SU-DHL-6 (cell line): ENCODE results near the gene PAQR6.

Experiments used
- H2AFZ ChIP-seq: fragments of 200-600 bp; sonication (generic); 2 replicates; pipeline ENCODE4 v1.6.1; 2014; ENCODE audit warnings: low read depth, mild to moderate bottlenecking, moderate library complexity, mixed read lengths, antibody characterized with exemption, low read length; ENCODE audit not compliant: severe bottlenecking
- H3F3A ChIP-seq: fragments of 200-600 bp; shearing (Covaris generic); 2 replicates; pipeline ENCODE4 v1.6.0; 2016; ENCODE audit warnings: antibody characterized with exemption, mild to moderate bottlenecking; ENCODE audit not compliant: insufficient read depth
- H3K27ac ChIP-seq: fragments of 200-600 bp; sonication (generic); 2 replicates; pipeline ENCODE4 v1.5.1; 2016; ENCODE audit warnings: low read depth, mild to moderate bottlenecking, low read length, moderate library complexity, mixed read lengths
- H3K27me3 ChIP-seq: fragments of 200-600 bp; sonication (generic), shearing (Covaris generic); 2 replicates; pipeline ENCODE4 v1.6.0; 2014; ENCODE audit warnings: mild to moderate bottlenecking, low read length
- H3K36me3 ChIP-seq: fragments of 200-600 bp; sonication (generic); 2 replicates; pipeline ENCODE4 v1.6.1; 2014; ENCODE audit warnings: mild to moderate bottlenecking, low read length, mixed read lengths
- H3K4me2 ChIP-seq: fragments of 300-600, 200-600 bp; shearing (Covaris generic), sonication (generic); 2 replicates; pipeline ENCODE4 v1.6.0; 2014; ENCODE audit warnings: low read length, low read depth, mild to moderate bottlenecking; ENCODE audit not compliant: poor library complexity, severe bottlenecking
- H3K4me3 ChIP-seq: fragments of 200-600 bp; sonication (generic); 2 replicates; pipeline ENCODE4 v1.5.1; 2014; ENCODE audit warnings: antibody characterized with exemption, low read length, mild to moderate bottlenecking, mixed read lengths; ENCODE audit not compliant: insufficient read depth, poor library complexity, severe bottlenecking
- H3K79me2 ChIP-seq: fragments of 200-600 bp; sonication (generic); 2 replicates; pipeline ENCODE4 v1.6.1; 2014; ENCODE audit warnings: mild to moderate bottlenecking, low read length, moderate library complexity; ENCODE audit not compliant: insufficient read depth
- H3K9ac ChIP-seq: fragments of 200-600 bp; sonication (generic); 2 replicates; pipeline ENCODE4 v1.7.0; 2014; ENCODE audit warnings: mild to moderate bottlenecking, low read length
- H3K9me2 ChIP-seq: fragments of 200-600 bp; sonication (generic); replicated peaks from 2 replicates; pipeline ENCODE4 v1.6.1; 2014; ENCODE audit warnings: low read length; ENCODE audit not compliant: insufficient read depth
- H3K9me3 ChIP-seq: fragments of 200-600 bp; sonication (generic); 2 replicates; pipeline ENCODE4 v1.6.1; 2014; ENCODE audit warnings: low read length, mixed read lengths; ENCODE audit not compliant: insufficient read depth
- H4K20me1 ChIP-seq: fragments of 200-600 bp; sonication (generic); 2 replicates; pipeline ENCODE4 v1.6.1; 2014; ENCODE audit warnings: low read depth, mild to moderate bottlenecking, antibody characterized with exemption, low read length, moderate library complexity, mixed read lengths
- CTCF ChIP-seq: fragments of 200-600 bp; sonication (generic); IDR thresholded peaks from one replicate; pipeline ENCODE4 v1.5.1; 2017; ENCODE audit warnings: antibody characterized with exemption, mild to moderate bottlenecking, low read length, moderate library complexity; ENCODE audit not compliant: insufficient read depth, poor library complexity, severe bottlenecking
- EZH2phosphoT487 ChIP-seq: fragments of 200-600 bp; sonication (generic), shearing (Covaris generic); conservative IDR thresholded peaks from 2 replicates; pipeline ENCODE4 v1.6.1; 2018; ENCODE audit warnings: mild to moderate bottlenecking, antibody characterized with exemption, low read length, moderate library complexity, mixed read lengths

The PAQR6 gene

GRCh38 chr1:156249593-156249992 lies 1.7 kb upstream of the PAQR6 start:
- Histone ChIP-seq H3K36me3 (no peaks in the 10 kb centered on the region), H3K4me2 (no peak overlapping the region), H3F3A (no peaks in the 10 kb centered on the region), H3K4me3 (no peak overlapping the region), H4K20me1 (no peaks in the 10 kb centered on the region), H3K79me2 (no peaks in the 10 kb centered on the region), H3K27ac (no peak overlapping the region), H3K9me2 (no peaks in the 10 kb centered on the region), H3K27me3 (no peaks in the 10 kb centered on the region), H3K9ac (no peak overlapping the region), H3K9me3 (no peaks in the 10 kb centered on the region), H2AFZ (no peak overlapping the region)
- TF ChIP-seq CTCF (no peak), EZH2phosphoT487 (no peak)

- Histone ChIP-seq H2AFZ (no peak overlapping the region), H3K4me2 (no peak overlapping the region), H3K4me3 (no peak overlapping the region), H3K9ac (no peak overlapping the region), H3K9me2 (no peaks in the 10 kb centered on the region), H3K79me2 (no peaks in the 10 kb centered on the region), H3F3A (no peaks in the 10 kb centered on the region), H3K36me3 (no peaks in the 10 kb centered on the region), H4K20me1 (no peaks in the 10 kb centered on the region), H3K27ac (no peak overlapping the region), H3K27me3 (no peaks in the 10 kb centered on the region), H3K9me3 (no peaks in the 10 kb centered on the region)
- TF ChIP-seq EZH2phosphoT487 (no peak), CTCF (no peak)
Measured at GRCh38 chr1:156248323-156248683, 447 bp upstream of the PAQR6 start.

GRCh38 chr1:156246781-156247459 lies 936 bp downstream of the PAQR6 start:
- Histone ChIP-seq H4K20me1 (no peaks in the 10 kb centered on the region), H3K4me2 (no peak overlapping the region), H3K27ac (no peak overlapping the region)

More at GRCh38 chr1:156246781-156247459, 936 bp downstream of the PAQR6 start:
- no peaks in the 10 kb centered on the region for H3K9me2 ChIP-seq
- no peak for TF ChIP-seq CTCF
- no peak for TF ChIP-seq EZH2phosphoT487
- H3K79me2 ChIP-seq, result no peaks in the 10 kb centered on the region
- H3F3A ChIP-seq, result no peaks in the 10 kb centered on the region
- H3K27me3 ChIP-seq, result no peaks in the 10 kb centered on the region
- H3K36me3 ChIP-seq, result no peaks in the 10 kb centered on the region
- no peak overlapping the region for H3K4me3 ChIP-seq
- no peaks in the 10 kb centered on the region for H3K9me3 ChIP-seq
- no peak overlapping the region for H3K9ac ChIP-seq
- H2AFZ ChIP-seq, result no peak overlapping the region
